GM19035 (cell line): ENCODE results near the gene THEM5.

Experiments
- ATAC-seq: cut with Tn5 transposase; IDR thresholded peaks from one replicate; pipeline ENCODE4 v1.9.1; 2021; ENCODE audit not compliant: unreplicated experiment

The THEM5 gene

DNA sequence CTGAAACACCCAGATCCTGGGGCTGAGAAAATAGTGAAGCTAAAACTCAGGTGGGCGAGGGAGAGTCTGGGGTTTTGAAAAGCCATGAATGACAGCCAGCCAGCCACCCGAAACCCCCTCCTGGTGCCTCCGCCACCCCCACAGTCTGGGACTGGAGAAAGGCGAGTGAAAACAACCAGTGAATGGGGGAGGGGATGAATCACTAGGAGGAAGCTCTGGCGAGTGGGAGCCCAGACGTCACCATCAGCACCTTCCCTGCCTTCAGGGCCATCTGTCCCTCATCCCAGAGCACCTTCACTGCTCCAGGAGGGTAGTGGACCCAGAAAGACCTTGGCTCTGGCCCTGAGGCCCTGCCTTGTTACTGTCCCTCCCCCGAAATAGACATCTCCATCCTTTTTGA, 31.1 kb downstream of the THEM5 start:
- ATAC-seq: no peak

DNA sequence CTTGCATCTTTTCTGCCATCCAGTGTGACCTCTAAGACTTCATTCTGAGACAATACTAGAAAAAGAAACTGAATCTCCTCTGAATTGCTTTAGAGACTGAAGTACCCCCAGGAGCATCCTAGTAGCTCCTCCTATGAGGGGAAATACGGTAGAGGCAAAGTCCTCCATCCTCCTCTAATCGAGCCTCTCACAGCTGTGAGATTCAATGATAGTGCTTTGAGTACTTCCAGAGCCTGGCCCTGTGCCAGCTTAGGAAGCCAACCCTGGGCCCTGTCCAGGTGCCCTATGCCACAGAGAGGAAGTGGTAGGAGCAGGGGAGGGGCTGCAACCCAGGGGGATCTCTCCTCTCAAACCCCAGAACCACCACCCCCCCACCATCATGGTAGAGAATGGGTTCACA, 32.6 kb downstream of the THEM5 start:
- no peak for ATAC-seq

DNA sequence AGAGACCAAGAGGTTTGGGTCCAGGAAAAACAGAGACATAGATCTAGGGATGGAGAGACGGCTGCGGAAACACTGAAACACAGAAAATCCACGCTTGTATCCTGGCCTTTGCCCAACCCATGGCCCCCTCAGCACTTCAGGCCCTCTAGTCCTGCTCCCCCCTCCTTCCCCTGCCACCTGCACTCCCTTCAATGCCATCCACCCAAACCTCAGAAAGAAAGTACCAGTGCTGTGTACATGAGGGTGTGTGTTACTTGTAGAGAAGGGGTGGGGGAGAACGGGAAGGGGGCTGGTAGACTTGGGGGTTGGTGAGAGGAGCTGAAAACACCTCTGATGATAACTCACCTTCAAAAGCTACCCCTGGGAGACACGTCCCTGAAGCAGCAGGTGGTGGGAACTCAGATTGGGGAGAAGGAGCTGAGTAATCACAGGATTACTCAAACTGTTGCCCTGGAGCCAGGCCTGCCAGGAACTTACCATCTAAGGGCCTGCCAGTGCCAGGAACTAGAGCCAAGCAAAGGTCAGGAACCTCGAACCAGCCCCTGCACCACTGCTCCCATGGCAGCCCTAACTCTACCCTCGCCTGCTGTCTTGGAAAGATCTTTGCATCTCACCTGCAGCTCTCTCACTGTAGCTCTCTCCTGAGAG, 33.4 kb downstream of the THEM5 start:
- ATAC-seq: no peak

DNA sequence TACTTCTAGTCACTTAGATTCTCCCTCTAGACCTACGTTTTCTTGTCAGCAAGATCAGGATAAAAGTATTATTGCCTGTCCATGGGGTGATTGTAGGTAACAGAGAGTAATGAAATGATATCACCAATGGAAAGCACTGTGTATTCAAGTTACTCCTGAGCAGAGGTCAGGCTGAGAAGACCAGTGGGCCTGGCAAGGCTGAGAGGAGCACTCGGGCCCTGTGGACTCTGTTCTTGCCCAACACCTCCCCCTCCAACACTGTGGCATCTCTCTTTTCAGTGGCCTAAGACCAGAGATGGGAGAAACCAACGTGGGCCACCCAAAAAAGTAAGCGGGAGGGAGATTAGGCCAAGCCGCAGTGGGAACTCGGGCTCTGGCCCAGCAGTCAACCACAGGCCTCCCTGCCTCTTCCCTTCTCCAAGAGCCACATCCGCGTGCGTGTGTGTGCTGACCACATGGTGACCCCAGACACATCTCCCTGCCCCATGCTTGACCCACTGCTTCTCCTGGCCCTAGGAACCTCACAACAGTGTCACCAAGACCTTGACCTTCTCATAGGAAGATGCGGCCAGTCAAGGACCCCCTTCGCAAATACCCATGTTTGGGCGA, 34.2 kb downstream of the THEM5 start:
- ATAC-seq: no peak

DNA sequence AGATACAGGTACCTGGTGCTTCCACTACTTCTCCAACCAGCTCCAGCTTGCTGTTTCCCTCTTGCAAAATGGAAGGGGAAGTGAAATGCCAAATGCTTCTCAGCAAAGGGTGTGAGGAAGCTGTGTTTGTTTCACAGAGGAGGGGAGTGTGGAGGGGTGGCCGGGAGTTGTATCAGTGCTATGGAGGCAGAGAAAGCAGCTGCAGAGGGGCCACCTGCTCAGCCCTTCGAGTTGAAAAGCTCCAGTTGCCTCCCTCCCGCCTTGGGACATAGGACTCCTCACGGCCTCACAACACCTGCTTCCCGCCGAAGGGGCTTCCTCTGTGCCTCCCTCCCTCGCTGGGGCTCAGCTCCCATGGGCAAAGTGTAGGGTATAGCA, 36.2 kb downstream of the THEM5 start:
- ATAC-seq: no peak

DNA sequence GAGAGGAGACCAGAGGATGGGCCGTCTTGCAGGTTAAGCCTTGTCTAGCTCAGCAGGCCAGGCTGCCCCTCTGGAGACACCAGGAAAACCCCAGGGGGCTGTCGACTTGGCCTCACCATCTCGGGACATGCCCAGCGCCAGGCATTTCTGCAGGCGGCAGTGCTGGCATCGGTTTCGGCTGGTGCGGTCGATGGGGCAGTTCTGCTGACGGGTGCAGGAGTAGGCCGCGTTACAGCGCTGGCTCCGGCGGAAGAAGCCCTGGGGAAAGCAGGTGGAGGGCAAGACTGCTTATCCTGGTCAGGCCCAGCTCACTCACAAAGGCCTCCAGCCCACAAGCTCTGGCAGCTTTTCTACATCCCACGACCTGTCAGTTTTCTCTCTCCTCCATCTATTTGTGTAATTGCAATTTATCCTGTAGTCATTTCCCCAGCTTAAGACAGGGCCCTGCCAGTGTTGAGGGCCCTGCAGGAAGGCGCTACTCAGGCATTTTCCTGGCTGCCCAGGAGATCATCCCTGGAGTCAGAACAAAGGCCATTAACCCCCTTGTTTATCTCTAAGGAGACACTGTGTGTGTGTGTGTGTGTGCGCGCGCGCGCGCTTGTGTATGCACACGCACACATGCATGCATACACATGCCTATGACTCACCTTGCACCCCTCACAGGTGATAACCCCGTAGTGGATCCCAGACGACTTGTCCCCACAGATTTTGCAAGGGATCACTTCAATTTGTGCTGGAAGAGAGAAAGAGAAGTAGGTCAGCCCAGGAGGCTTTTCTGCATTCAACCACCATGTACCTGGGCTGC, 36.8 kb downstream of the THEM5 start:
- ATAC-seq: no peak

DNA sequence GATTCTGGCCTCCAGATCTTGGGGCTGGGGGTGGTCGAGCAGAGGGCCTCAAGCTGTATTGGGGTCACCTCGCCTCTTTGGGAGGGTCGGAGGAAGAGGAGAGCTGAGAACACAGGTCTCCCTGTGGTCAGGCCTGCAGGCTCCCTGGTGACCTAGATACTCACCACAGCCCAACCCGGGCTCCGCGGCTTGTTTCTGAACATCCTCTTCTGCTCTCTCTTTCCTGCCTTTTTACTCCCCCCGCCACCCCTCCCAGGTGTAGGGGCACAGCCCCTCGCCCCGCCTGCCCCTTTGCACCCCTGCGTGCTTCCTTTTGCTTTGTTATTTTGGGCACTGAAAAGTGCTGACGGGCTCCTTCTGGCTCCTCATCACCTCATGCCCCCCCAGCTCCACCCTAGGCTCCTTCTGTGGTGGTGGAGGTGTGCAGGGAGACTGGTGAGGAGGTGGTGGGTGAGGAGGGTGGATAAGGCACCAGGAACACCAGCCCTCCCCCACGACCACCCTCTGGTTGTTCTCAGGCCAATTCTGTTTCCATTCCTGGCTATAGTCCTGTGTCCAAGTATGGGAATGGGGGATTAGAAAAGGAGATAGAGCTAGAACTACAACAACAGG, 37.7 kb downstream of the THEM5 start:
- no peak for ATAC-seq

DNA sequence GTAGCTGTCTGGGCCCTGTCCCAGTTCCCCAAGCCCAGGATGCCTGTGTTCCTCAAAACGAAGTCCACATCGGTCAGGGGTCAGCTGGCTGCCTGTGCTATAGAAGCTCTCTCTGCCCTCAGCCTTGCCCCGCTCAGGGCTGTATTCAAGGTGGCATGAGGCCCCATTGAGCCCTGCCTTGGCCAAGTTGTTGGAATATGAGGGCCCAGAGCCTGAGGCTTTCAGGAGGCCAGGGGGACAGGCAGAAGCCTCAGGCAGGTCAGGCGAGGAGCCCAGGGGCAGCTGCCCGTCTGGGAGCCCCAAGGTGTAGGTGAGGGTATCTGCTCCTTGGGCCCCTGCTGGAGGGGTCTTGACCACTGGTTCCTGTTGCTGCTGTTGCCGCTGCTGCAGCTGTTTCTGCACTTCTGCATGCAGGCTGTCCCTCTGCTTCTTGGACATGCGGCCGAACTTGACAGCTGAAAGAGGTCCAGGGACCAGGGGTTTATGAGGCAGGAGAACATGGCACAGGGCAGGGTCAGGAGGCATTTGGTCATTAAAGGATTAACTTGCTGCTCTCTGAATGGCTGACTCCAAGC, 38.5 kb downstream of the THEM5 start:
- ATAC-seq: no peak

DNA sequence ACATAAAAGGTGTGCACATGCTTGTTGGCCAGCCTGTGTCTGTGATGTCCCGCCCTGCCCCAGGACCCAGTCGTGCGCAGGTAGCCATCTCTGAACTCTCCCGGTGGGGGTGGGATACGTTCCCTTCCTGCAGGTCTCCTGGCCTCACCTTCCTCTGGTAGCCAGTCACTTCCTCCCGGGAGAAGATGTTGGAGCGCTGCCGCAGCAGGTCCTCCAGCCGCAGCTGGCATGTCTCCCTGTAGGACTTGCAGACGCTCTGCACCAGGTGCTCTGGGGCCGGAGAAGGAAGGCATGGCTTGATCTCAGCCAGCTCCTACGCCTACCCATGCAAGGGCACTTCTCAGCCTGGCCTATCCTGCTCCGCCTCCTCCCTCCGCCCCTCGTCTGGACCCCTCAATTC, 39.1 kb downstream of the THEM5 start:
- ATAC-seq: no peak

DNA sequence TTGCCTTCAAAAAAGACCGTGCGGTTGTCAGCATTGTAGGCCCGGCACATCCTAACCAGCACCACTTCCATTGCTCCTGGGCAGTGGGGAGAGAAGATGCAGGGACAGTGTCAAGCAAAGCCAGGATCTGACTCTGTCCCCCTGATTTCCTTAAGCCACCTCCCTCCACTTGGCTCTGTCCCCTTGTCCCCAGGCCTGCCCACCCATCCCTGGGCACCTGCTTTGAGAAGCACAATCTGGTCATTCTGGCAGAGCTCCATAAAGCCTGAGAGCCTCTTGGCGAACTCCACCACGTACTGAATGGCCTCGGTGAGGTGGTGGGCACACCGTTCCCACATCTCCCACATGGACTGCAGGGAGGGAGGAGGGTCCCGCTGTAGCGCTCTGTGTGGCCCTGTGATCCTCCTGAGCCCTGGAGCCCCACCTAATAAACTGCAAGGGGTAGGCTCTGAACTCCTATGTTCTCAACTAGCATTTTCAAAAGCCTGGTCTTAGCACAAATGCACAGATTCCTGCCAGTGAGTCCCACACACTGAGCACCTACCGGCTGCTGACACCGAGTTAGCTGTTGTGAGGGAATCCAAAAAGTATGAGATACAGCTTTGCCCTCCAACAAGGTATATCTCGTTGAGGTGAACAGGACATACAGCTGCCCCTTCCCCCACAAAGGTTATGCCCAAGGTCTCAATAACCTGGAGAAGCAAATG, 40.1 kb downstream of the THEM5 start:
- ATAC-seq: no peak

DNA sequence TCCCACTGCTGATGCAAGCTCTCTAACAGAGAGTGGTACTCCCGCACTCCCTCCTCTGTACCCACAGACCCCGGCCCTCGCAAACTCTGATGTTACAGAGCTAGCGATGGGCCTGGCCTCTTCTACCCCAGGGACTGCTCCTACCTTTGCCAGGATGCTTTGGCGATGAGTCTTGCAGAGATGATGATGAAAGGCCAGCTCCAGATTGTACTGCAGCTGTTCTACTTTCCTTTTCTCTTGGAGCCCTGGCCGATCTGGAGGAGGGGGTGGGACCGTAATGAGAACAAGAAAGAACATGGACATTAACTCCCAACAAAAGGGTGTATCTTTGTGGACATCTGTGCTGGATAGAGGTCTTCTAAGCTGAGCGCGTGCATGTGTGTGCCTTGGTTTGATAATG, 42.3 kb downstream of the THEM5 start:
- no peak for ATAC-seq

DNA sequence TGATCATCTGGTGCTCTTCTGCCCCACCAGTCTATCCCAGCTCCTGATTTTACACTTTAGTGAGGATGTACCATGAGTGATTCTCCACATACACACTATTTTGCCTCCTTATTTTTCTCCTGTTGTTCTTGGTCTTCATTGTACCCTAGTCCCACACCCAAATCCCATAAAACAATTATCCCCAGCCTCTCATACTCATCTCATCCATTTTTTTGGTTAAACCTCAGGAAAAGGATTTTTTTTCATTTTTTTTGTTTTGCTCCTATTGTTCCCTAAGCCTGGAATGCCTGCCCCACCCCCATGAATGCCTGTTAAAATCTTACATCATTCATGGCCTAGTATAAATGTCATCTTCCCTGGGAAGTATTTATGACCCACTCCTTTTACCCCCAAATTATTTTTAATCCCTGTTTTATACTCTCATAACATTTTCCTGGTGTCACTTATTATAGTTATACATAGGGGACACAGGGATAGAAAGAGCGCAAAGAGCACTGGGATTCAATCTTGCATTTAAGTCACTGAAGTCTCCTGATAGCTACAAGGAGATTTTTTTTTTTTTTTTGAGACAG, 43.4 kb downstream of the THEM5 start:
- no peak for ATAC-seq

DNA sequence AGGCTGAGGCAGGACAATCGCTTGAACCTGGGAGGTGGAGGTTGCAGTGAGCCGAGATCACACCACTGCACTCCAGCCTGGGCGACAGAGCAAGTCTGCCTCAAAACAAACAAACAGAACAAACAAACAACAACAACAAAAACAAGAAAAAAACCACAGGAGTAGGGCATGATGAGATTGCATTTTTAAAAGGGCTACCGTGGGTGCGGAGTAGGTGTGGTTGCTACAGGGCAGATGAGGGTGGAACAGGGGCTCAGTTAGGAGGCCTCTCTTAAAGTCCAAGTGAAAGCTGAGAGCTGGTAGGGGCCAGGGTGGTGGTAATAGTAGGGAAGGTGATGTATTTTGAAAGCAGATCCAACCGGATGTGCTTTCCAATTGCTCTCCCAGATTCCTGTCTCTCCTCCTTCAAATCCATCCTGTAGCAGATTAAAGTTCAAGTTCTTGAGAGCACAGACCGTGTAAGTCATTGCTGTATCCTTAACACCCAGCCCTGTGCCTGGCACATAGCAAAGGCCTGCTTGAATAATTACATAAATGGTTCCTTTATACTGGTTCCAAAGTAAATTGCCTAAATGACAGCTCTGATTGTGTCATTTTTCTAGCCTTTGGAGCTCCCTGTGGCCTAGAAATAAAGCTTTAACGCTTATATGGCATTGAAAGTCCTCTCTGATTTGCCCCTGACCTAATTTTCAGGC, 44.1 kb downstream of the THEM5 start:
- no peak for ATAC-seq

DNA sequence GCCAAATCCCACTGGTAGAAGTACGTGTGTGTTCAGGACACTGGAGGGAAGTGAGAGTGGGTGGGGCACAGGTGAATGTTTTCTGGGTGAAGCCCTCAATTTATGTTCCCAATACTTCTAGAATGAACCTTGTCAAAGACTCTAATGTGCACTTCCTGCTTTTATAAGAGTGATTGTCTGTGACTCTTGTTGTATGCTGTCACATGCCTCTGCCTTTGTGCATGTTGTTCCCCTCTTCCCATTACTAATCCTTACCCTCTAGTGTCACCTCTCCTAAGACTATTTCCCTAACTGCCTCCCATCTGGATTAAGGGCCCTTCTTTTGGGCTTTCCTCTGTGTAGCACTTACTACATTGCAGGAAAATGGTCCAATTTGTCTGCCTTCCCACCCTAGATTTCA, 45.7 kb downstream of the THEM5 start:
- no peak for ATAC-seq

DNA sequence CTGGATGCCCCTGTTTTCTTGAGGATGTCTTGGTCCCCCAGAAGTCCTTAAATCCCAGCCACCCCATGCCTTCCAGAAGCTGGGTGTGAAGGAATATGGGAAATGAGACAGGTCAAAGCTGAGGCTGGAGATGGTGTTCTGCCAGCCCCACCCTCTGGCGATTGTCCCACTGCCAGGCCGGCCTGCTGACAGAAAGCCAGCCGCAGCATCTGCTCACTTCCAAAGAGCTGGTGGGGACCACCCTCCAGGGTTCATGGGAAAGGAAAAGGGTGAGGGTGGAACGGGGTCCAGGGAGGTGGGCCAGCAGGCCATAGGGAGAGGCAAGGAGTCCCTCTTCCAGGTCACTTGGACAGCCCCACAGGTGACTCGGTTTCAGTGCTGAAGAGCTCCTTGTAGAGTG, 46.4 kb downstream of the THEM5 start:
- no peak for ATAC-seq

DNA sequence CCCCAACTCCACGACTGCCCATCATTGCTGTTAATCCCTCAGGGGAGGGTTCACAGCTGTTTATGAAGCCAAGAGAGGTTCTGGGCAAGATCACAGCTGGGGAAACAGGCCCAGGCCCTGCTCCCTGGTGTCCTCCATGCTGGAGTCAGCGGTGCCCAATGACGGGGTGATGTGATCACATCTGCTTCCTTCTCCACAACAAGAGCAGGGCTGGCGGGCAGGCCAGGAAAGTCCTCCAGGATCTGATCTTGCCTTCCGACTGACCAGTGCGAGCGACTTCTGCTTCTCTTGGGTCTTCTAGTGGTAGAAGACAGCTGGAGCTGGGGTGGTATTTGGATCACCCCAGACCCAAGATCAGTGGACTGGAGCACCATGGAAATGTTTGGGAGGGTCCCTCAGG, 47.3 kb downstream of the THEM5 start:
- ATAC-seq: no peak

DNA sequence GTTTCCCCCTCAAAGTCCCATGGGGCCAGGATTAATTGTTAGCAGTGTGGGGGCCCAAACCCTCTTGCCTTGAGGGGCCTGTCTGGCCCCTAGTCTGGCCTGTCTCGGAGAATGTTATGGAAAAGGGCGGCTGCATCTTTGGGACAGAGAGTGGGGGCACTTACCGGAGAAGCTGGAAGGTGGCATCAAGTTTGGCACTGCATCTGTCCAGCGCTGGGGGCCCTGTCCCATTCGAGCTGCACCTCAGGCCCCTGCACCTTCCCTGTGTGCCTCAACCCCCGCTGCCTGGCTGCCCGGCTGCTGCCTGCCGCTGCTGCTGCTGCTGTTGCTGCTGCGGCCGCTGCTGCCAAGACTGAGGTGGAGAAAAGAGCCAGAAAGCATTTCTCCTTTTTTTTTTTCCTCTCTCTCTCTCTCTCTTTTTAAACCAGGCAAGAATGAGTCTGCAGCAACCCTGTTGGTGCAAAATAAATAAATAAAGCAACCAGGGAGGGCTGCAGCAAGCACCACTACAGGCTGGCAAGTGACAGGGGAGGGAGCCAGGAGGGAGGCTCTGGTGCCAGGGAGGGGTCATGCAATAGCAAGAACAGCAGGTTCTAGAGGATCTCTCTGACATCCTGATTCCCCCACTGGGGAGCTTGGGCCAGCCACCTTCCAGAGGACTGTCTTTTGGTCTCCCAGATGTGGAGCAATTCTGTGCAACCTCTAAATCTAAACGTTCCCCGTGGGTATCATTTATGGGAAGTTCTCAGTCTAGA, 48.3 kb downstream of the THEM5 start, which contains the start of gene LINGO4:
TSS of gene LINGO4 (minus strand) at position 354 of the 755 bp plus-strand sequence. CDS start 2,715 bp downstream, outside the sequence.
- ATAC-seq: no peak

DNA sequence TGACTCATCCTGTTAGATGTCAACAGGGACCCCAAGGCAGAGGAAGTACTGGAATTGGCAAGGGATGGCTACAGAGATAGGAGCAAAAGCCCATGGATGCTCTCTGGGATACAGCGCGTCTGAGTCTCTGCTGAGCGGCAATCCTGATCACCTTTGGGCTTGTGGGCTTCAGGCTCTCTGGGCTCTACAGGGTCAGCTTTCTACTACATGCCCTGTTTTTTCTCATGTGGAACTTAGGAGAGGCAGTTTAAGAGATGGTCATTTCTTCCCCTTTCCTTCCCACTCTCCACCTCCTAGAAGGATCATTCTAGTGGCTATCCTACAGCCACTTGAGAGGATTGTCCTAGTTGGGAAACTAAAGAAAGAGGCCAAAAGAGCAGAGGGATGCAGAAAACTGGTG, 49.6 kb downstream of the THEM5 start:
- no peak for ATAC-seq

DNA sequence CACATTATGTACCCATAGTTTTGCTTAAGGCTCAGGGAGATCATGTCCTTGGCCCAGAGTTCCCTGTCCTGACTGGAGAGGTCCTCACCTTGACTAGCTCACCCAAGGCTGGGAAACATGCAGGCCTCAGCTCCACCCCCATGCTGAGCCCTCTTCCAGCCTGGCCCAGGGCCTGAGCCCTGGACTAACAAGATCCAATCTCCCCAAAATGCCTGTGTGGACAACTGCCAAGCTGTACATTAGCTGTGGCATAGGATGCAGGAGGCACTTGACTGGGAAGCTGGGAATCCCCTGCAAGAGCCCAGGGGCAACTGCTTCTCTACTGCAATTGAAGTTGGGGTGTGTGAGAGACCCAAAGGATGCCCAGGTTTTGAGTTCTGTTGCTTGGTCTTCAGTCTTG, 50.3 kb downstream of the THEM5 start:
- no peak for ATAC-seq
